Prostate gland (tissue), 2 donors: Measurements from ENCODE around the gene MED27. TPM values are rescaled to one million over a fixed set of nuclear protein-coding genes. Genes with fewer than 3 reads are reported as not detected.

Experiments
- DNase-seq: peaks from one replicate; pipeline ENCODE4 v3.0.0-alpha.2; 2019; ENCODE audit warnings: low spot score
- H3K27ac ChIP-seq, 2 donors: fragments of 200-600 bp; sonication (generic); 2 replicates each; pipeline ENCODE4 v1.5.1; 2017 to 2019
- H3K27me3 ChIP-seq: fragments of 200-600 bp; sonication (generic); replicated peaks from 2 replicates; pipeline ENCODE4 v1.5.1; 2019; ENCODE audit not compliant: insufficient read depth
- H3K36me3 ChIP-seq, 2 donors: fragments of 200-600 bp; sonication (generic); 1 replicate in 1 of 2; 2 replicates in 1 of 2; pipeline versions ENCODE4 v1.5.1 to v1.8.1; 2017 to 2019
- H3K4me1 ChIP-seq: fragments of 200-600 bp; sonication (generic); replicated peaks from 2 replicates; pipeline ENCODE4 v1.5.1; 2019
- H3K4me3 ChIP-seq, 2 donors: fragments of 200-600 bp; sonication (generic); 2 replicates each; pipeline ENCODE4 v1.5.1; 2017 to 2019
- H3K9me3 ChIP-seq: fragments of 200-600 bp; sonication (generic); 2 replicates; pipeline ENCODE4 v1.5.1; 2017
- CTCF ChIP-seq, 4 experiments: fragments of 200-600 bp in 2 of 4; fragments of 450-650 bp in 2 of 4; sonication (generic) in 2 of 4; IDR thresholded peaks; 1 replicate in 3 of 4; 2 replicates in 1 of 4; pipeline ENCODE4 v1.5.1; 2016 to 2019; ENCODE audit warnings: antibody characterized with exemption in 4 of 4, mild to moderate bottlenecking in 2 of 4, moderate library complexity in 2 of 4
- POLR2A ChIP-seq: fragments of 450-650 bp; IDR thresholded peaks from one replicate; pipeline ENCODE4 v1.6.1; 2016; ENCODE audit warnings: antibody characterized with exemption, mild to moderate bottlenecking
- POLR2AphosphoS5 ChIP-seq: sonication (generic); formaldehyde crosslinking; IDR thresholded peaks from one replicate; pipeline ENCODE4 v1.6.1; 2017; ENCODE audit warnings: antibody characterized with exemption
- WGBS: methylation state at CpG from one replicate; pipeline ENCODE4 v1.1.5; 2018; 5-methylcytosine and 5-hydroxymethylcytosine counted together
- intact Hi-C: fragments of 100-400 bp; cut with DNase I; formaldehyde crosslinking; loops from one replicate; pipeline ENCODE4 v1.14.2; 2022
- total RNA-seq, 2 donors: library from RNA; depleted of rRNA; stranded (reverse); fragments of >200 nt; gene quantifications; one replicate each; pipeline ENCODE4 v1.1.0, GENCODE V29; 2016

MED27 gene
- total RNA-seq, 2 donors from 2014 or later, result 17.4 to 22.7 TPM

DNA sequence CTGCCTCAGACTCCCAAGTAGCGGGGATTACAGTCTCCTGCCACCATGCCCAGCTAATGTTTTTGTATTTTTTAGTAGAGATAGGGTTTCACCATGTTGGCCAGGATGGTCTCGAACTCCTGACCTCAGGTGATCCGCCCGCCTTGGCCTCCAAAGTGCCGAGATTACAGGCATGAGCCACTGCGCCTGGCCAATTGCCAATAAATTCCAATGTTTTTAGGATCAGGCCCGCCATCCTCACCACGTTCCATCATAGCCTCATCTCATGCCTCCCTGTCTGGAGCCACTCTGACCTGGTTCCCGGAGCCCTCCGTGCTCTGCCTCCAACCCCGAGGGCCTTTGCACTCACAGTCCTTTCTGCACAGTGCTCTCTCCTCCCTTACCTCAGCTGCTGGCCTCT is 268.3 kb downstream of the MED27 start:
- WGBS, result 73% methylated on average over 11 of the region's 11 CpGs
- no peak for DNase-seq
- Histone ChIP-seq H3K9me3 (no peaks in the 10 kb centered on the region), H3K27ac (no peak overlapping the region), H3K4me1 (no peaks in the 10 kb centered on the region), H3K4me3 (no peak overlapping the region), H3K36me3 (no peaks in the 10 kb centered on the region), H3K27me3 (no peaks in the 10 kb centered on the region)
- TF ChIP-seq POLR2AphosphoS5 (no peak), CTCF (IDR thresholded peaks at IDR 0.05) (no peak), POLR2A (no peak)
- intact Hi-C loops, result no loop called here

DNA sequence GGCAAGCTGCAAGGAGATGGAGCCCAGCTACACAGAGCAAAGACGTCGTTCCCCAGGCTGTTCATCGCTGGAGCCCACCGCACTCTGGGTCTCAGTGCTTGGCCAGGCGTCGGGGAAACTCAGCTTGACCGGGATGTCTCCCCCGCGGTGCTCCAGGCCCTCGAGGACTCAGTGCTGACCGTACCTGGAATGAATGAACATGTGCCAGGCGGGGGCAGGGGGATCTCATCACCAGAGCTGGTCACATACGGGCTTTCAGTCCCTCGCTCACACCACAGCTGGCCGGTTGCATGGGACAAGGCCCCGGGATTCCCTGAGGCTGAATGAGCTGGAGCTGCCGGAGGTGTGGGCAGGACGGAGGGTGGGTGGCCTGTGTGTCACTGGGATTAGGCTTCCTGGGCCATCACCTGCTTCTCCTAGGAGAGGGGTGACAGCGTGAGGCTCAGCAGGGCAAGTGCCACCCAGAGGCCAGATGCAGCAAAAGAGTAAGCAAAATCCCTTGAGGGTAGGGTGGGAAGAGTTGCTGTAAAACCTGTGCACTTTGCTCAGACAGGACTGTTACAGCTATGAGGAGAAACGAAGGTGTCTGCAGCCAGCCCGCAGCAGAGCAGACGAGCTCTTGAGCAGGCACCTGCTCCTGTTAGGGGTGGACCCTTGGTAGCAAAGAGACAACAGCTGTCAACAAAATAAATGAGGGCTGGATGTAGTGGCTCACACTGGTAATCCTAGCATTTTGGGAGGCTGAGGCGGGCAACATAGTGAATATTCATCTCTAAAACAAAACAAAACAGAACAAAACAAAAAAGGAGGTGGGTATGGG is 269.1 kb downstream of the MED27 start:
- no peak for DNase-seq
- Histone ChIP-seq H3K9me3 (no peaks in the 10 kb centered on the region), H3K36me3 (no peaks in the 10 kb centered on the region), H3K27me3 (no peaks in the 10 kb centered on the region), H3K27ac (no peak overlapping the region), H3K4me1 (no peaks in the 10 kb centered on the region), H3K4me3 (no peak overlapping the region)
- WGBS, result 70% methylated on average over 22 of the region's 23 CpGs
- TF ChIP-seq CTCF (IDR thresholded peaks at IDR 0.05), result no peak
- no peak for TF ChIP-seq POLR2A
- no peak for TF ChIP-seq POLR2AphosphoS5
- intact Hi-C loops, result no loop called here

Other genes with a start within 250 kb of the MED27 start
- gene NTNG2, start 82.2 kb upstream of the MED27 start, total RNA-seq, result 10 to 100 TPM; 12.7 to 37.4 TPM